GM19438 (cell line): ENCODE data around the gene EMILIN1.
A peak's percentile ranks its signal among the peaks of the same experiment; 100 is the strongest.
"Not testable (repeated sequence)": the region's sequence is repeated elsewhere in the genome, so short reads cannot be mapped to it uniquely, and the experiment has no call there.

Source experiments
- ATAC-seq: cut with Tn5 transposase; IDR thresholded peaks from one replicate; pipeline ENCODE4 v1.9.1; 2021; ENCODE audit warnings: low read depth; ENCODE audit not compliant: unreplicated experiment

EMILIN1 gene

DNA sequence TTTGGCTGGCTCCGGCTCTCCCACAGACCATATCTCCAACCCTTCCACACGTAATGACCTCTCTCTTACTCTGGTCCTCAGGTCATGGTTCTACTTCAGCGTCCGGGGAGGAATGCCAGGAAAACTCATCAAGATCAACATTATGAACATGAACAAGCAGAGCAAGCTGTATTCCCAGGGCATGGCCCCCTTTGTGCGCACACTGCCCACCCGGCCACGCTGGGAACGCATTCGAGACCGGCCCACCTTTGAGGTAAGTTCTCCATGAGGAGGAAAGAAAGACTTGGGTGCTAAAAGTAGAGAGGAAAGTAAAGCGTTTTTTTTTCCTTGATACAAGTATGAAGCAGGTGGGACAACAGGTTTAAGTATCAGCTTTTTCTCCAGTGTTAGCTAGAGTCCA, 25.1 kb upstream of the EMILIN1 start:
- no peak for ATAC-seq

DNA sequence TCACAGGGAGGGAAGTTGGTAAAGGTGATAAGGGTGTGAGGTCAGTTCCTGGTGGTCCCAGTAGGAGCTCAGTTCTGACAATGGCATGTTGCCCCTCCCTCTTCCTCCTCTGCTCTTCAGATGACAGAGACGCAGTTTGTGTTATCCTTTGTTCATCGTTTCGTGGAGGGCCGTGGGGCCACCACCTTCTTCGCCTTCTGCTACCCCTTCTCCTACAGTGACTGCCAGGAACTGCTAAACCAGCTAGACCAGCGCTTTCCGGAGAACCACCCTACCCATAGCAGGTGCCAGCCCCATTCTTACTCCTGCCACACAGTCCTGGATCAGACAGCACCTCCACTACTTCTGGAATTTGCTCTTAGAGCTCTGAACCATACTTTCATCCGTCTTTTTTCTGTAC, 24.6 kb upstream of the EMILIN1 start:
- no peak for ATAC-seq

DNA sequence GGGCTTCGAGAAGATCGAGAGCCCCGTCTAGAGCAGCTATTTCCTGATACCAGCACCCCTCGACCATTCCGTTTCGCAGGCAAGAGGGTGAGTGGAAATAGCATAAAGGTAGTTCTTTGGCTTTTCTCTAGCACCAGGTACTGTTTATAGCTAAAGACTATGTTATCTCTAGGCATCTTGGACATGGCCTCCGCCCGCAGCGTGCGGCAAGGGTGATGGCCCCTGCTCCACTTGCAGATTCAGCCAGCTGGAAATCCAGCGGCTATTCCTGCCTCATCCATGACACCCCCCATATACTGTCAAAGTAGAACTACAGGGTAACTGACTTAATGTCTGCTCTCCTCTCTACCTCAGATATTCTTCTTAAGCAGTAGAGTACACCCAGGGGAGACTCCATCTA, 23.7 kb upstream of the EMILIN1 start:
- ATAC-seq: no peak

DNA sequence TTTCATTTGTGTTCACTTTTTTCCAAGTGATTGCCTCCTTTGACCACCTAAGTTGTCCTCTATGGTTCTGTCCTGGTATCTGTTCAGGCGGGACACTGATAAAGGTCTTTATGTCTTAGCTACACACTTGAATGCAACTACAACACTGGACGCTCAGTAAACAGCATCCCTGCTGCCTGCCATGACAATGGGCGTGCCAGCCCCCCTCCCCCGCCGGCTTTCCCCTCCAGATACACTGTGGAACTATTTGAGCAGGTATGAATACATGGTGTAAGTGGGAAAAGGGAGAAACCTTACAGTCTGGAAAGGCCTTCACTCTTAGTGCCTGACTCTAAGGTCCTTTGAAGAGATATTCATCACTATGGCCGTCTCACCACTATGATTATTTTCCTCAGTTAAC, 21.2 kb upstream of the EMILIN1 start:
- no peak for ATAC-seq

DNA sequence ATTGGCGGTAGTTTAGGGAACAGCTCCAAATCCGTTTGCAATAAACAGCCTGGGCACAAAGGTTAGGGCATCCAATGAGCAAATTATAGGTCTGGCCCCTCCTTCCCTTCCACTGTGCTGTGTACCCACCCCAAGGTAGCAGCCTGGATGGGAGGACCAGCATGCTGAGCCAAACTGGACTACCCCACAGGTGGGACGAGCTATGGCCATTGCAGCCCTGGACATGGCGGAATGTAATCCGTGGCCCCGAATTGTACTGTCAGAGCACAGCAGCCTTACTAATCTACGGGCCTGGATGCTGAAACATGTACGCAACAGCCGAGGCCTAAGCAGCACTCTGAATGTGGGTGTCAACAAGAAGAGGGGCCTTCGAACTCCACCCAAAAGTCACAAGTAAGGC, 20.2 kb upstream of the EMILIN1 start:
- no peak for ATAC-seq

DNA sequence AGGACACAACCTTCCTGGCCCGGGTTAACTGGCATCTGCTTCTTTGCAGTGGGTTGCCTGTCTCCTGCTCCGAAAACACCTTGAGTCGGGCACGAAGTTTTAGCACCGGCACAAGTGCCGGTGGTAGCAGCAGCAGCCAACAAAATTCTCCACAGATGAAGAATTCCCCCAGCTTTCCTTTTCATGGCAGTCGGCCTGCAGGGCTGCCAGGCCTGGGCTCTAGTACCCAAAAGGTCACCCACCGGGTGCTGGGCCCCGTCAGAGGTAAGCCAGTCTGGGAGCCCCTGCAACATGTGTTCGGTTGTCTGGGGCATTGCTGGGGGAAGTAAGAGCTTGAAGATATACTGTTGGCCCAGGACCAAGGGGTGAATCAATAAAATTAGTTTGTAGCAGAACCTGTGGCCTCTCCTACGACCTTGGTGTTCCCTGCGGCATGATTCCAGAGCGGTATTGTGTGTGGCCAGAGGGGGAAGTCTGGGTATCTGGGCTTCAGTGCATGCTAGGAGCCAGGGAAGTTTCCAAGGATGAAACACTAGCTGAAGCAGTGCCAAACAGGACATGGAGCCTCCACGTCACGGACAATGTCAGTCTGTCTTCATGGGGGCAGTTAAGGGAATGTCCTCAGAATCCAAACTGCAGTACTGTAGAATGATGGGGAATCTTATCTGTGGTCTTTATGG, 19.1 kb upstream of the EMILIN1 start:
- ATAC-seq: no peak

DNA sequence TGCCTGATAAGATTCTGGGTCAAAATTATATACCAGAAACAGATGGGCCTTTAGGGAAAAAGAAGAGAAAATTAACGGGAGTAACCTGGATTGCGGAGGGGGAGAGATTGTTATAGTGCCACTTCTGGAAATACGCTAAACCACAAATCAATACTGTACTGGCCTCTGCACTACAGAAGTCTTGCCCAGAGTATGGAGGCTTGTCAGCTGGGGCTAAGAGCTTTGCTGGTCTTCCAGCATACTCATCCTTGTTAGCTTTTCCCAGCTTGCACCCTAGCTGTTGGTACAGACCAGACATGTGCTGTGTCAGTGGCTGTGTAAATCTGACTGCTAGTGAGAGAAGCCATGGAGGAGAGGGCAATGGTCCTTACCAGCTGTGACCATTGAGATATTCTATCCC, 18.1 kb upstream of the EMILIN1 start:
- ATAC-seq: no peak

DNA sequence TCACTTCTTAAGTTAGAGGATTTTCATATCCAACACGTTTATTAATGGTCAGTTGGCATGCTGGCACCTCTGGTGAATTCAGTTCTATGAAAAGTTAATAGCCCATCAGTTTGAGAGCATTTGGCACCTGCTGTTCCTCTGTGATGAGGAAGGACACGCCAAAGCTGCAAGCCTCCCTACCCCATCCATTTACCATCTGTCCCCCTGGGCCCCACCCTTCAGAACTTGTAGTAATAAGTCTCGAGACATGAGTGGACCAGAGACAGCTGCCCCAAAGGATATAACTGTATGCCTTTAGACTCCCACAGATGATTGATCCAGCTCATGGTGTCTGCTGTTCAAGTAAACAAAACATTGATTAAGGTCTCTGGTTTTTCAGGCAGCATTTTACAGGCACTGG, 13.3 kb upstream of the EMILIN1 start:
- no peak for ATAC-seq

DNA sequence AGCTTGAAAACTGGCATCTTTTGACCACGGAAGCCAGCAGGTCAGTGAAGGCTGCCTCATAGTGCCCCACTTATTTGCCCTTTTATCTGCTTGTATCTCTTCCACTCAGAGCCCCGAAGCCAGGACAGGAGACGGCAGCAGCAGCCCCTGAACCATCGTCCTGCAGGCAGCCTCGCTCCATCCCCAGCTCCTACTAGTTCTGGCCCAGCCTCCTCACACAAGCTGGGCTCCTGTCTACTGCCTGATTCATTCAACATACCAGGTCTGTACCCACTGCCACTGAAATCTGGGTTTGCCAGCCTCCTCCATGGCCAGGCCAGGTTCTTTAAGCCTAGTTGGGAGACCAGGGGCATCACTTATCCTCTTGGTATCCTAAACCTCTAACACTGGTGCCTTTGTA, 11.0 kb upstream of the EMILIN1 start:
- ATAC-seq: no peak

DNA sequence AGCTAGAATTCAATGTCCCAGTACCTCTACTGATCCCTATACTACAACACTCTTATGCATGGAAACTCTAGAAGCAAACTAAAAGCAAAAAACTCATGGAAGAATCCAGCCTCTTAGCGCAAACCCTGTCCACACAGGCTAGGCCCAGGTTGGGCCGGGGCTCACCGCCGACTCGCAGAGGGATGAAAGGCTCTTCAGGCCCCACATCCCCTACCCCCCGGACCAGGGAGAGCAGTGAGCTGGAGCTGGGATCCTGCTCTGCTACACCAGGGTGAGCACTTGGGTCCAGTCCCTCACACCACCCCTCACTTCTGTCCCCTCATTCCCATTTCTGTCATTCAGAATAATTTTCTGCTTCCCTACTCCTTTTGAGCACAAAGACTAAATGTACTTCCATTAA, 9.0 kb upstream of the EMILIN1 start:
- no peak for ATAC-seq

DNA sequence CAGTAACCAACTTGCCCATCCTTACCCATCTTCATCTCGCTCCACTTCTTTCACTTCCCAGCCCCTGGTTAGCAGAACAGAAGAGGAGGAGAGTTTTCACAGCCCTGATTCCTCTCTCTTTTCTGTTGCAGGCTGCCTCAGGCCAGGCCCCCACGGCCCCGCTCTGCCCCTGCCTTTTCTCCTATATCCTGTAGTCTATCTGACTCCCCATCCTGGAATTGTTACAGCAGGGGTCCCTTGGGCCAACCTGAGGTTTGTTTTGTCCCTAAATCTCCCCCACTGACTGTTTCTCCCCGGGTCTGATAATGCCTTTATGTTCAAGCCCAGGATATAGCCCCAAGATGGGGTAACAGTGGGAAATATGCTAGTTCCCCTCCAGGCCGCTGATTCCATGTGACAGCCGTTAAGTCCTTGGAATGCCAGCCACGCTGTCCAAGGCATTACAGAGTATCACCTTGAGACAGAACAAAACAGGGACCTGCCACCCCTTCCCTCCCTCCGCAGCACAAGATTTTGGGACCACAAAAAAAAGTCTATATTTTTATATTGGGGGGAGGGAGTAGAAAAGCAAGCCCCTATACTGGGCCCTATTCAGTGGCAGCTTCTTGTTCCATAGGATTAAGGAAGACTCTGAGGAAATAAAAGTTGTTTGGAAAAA, 8.3 kb upstream of the EMILIN1 start:
- ATAC-seq: no peak

DNA sequence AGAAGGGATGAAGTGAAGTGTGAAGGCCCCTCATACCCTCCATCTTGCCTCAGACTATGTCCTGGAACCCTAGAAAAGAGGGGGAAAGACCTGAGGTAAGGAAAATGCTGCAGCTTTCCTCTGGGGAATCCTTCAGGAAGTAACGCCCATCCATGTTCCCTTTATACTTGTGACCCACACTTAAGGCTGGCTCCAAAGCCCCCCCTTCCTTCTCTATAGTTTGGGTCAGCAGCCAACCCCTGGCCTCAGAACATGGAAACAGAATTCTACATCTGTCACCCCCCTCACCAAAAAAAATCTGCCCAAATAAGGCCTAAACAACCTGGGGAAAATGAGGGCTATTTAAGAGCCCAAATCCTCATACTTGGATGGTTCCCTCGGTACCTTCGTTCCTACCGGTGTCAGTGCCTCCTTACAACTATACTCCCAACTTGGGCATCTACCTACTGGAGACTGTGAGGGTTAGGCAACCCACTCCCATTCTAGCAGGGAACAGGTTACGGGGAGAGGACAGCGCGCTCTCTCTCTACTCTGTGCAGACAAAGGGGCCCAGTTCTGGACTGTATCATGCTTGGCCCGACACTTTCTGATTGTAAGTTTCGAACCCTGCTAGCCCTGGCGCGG, 7.7 kb upstream of the EMILIN1 start:
- peak; percentile 4 for ATAC-seq

DNA sequence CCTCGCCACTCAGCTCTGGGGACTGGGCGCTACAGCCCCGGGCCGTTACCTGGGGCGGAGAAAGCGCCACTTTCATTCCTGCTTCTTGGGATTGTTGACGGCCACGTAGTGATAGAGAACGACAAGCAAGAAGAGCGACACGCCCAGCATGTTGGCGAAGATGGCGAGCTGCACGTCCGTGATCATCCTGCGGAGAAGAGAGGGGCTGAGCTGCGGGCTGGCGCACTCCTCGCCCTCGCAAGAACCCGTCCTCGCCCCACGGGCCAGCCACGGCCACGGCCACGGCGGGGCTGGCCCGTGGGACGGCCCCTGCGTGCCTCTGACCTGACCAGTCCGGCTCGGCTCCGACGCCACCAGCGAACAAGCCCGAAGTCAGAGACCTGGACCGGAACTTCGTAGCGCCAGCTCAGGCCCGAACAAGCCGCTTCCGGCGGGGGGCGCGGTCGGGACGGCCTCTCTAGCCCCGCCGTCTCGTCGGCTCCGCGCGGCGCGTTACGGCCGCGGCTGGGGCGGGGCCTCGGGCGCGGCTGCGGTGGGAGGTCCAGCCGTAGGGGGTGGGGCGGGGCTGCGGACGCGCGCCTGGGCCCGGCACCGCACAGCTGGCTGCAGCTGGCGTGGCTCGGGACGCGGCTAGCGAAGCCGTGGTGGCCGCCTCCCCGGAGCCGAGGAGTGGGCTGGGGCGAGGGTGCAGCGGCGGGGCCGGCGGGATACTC, 7.0 kb upstream of the EMILIN1 start, which contains the start of gene OST4:
TSS of gene OST4 (minus strand) at position 378 of the 713 bp plus-strand sequence.
- ATAC-seq: peak; percentile 76

DNA sequence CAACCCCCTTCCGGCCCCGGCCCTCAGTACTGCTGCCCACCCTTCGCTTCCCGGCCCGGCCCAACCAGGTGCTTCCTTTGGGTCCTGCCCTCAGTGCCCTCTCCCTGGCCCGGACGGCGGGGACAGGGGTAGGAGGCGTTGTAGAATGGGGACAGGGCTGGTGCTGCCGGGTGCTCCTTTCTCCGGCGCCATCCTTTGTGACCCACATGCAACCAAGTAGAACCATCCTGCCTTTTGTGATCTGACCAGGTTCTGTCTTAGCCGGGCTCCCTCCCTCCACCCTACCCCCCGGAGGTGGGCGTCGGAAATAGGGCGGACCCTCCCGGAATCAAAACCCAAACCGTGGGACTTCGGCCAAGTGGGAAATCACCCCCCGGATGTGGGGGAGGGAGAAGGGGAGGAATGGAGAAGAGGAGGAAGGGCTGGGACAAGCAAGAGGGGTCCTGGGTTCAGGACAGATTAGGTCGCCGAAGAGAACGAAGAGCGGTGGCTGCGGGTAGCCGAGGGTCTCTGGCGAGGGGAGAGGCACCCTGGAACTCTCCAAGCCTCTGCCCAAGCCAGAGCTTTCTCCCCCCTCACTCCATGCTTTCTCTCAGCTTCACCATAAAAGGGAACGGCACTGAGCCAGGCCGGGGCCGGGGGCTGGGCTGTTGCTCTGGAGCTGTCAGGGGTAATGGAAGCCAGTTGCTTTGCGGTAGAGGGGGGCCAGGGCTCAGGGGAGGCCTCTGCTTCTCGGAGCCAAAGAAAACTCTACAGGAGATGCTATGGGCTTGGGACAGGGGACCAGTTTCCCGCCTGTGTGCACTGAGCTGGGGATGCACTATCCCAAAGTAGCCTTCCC, 6.2 kb upstream of the EMILIN1 start:
- ATAC-seq: peak; percentile 27

DNA sequence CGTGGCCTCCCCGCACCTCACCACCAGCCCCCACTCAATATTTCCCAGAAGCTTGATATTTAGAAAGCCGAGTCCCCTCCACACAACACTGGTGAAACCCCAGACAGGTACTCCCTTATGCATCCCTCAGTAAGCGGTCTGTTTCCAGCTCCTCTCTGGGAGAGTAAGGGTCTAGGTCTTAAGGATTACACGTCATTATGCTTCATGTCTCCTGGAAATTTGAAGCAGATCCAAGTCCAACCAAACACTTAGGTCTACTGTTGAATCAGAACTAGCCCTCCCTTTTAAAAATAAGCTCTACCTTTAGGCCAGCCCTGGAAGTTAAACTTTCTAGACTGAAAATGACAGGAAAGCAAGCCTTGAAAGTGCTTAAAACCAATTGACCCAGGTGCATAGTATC, 5.5 kb upstream of the EMILIN1 start:
- ATAC-seq: no peak

DNA sequence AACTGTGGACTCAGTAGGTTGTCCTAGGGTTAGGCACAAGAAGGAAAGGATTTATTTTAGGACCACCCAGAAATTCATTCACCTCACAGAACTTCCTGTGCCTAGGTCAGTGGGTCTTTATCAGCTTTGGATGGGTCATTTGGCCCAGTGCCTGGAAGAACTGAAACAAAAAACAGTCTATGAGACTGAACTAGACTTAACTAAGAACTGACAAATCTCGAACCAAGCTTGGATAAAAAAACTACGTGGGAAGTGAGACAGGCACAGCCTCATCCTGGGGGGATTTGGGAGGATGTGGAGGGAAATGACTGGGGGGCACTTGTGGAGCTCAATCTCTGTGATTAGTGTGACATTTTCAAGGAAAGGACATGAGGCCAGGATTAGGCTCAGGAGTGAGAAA, 4.6 kb upstream of the EMILIN1 start:
- ATAC-seq: no peak

DNA sequence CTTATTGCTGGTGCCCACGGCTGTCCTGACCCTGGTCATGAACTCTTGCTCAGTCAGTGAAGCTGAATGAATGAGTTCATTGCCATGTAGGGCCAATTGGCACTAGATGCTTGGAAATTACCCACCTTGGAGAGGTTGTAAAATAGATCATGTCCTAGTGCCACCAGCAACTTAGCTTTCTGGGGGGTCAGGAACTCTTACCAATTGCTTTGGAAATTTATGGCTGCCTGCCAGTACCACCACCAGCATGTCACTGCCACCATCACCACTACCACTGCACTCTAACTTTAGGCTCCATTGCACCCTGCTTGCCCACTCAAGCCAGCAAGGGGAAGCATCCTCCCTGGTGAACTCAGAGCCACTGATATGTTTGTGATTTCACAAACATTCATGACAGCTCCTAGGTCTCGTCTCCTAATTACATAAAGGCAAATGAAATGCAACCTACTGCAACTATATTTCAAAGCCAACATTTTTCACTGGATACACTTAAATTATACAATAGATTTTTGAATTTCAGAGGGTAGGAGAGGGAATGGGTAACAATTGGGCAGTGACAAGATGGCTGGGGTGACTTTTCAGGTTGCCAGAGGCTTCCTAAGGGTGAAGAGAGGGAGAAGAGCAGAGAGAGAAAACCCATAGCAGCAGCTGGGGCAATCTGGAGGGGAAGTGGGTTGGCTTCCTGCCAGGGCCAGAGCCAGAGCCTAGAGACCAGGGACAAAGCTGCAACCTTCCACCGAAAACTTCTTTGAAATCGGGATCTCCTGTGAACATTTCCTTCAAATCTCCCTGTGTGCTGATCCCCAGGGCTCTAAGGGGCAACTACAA, 3.5 kb upstream of the EMILIN1 start:
- ATAC-seq: no peak

DNA sequence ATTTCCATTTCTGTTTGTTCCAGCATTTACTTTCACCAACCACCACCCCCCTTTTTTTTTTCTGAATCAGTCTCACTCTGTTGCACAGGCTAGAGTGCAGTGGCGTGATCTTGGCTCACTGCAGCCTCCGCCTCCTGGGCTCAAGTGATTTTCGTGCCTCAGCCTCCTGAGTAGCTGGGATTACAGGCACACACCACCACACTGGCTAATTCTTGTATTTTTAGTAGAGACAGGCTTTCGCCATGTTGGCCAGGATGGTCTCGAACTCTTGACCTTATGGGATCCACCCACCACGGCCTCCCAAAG, 2.9 kb upstream of the EMILIN1 start:
- not testable (repeated sequence) for ATAC-seq

DNA sequence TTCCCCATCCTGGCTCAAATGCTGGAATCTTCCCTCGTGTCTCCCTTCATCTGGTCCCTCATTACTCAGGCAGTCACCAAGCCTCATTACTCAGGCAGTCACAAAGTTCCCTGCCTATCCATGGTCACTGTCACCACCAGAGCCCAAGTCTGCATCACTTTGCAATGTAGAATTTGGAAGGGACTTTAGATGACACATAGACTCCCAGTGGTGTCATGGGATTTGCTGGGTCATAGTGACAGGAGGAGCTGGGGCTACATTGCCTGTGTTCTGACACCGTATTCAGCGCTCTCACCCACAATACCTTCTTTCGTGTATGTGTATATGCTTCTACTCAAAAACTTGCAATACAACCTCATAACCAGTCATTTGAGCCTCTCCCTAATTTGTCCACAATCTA, 2.1 kb upstream of the EMILIN1 start:
- no peak for ATAC-seq

DNA sequence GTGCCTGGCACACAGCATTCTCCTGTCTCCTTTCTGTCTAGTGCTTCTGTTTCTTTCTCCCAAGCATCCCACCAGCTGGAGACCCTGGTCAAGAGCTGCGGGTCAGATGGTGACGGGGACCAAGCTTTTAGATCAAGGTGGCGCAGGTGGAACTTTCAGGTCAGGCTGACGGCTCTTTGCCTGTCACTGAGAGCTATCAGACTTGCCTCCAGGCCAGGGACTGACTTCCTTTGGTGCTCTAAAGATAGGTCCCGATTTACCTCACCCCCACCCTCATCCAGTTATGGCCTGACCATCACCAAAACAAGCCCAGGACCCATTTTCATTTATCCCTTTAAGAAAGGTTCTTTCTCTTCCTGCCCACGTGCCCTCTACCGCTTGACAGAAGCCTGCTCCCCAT, 1.2 kb upstream of the EMILIN1 start:
- no peak for ATAC-seq
